SU-DHL-6 (cell line): ENCODE measurements around the gene MYOG.

Experiments
- CTCF ChIP-seq: fragments of 200-600 bp; sonication (generic); IDR thresholded peaks from one replicate; pipeline ENCODE4 v1.5.1; 2017; ENCODE audit warnings: antibody characterized with exemption, mild to moderate bottlenecking, low read length, moderate library complexity; ENCODE audit not compliant: insufficient read depth, poor library complexity, severe bottlenecking
- EZH2phosphoT487 ChIP-seq: fragments of 200-600 bp; sonication (generic), shearing (Covaris generic); conservative IDR thresholded peaks from 2 replicates; pipeline ENCODE4 v1.6.1; 2018; ENCODE audit warnings: mild to moderate bottlenecking, antibody characterized with exemption, low read length, moderate library complexity, mixed read lengths

GRCh38 chr1:203074610-203075009 is 11.2 kb downstream of the MYOG start:
- TF ChIP-seq CTCF (no peak), EZH2phosphoT487 (no peak)
